ENCODE results near the gene SH3BGR.

The SH3BGR gene

GRCh38 chr21:39461419-39461818, 9.6 kb downstream of the SH3BGR start:
- DNase-seq: no peak

GRCh38 chr21:39463308-39463707, 11.5 kb downstream of the SH3BGR start:
- no peak for DNase-seq

- DNase-seq: no peak
Measured at GRCh38 chr21:39466584-39466983, 14.8 kb downstream of the SH3BGR start.

DNA sequence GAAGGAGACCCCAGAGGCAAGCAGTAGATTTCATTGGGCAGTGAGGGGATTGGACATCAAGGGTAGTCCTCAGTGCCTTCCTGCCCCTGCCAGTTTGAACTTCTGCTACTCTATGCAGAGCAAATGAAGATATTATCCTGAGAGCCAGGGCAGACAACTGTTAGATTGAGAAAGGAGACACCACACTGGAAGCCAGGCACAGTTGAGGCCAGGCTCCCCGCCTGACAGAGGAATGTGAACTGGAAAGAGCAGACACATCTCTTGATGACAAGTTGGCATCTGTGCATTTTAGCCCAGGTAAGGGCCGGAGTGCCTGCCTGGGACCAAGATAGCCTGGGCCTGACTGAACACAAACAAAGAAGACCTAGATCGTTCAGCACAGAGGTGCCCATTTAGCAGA, 16.0 kb downstream of the SH3BGR start:
- DNase-seq: no peak

DNA sequence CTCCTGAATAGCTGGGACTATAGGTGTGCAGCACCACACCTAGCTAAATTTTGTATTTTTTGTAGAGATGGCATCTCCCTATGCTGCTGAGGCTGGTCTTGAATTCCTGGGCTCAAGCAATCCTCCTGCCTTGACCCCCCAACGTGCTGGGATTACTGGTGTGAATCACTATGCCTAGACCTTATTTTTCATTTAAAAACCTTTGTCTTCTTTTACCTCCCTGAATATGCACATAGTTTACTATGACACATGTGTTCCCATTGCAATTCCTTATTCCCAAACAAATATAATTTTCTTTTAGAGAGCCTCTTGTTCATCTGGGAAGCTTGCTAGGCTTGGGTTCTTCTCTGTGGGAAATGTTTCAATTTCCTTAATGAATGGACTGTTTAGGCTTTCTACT, 16.8 kb downstream of the SH3BGR start:
- no peak for DNase-seq

GRCh38 chr21:39471598-39471997, 19.8 kb downstream of the SH3BGR start:
- DNase-seq: no peak

- DNase-seq: no peak
Measured at GRCh38 chr21:39472786-39473185, 21.0 kb downstream of the SH3BGR start.

DNA sequence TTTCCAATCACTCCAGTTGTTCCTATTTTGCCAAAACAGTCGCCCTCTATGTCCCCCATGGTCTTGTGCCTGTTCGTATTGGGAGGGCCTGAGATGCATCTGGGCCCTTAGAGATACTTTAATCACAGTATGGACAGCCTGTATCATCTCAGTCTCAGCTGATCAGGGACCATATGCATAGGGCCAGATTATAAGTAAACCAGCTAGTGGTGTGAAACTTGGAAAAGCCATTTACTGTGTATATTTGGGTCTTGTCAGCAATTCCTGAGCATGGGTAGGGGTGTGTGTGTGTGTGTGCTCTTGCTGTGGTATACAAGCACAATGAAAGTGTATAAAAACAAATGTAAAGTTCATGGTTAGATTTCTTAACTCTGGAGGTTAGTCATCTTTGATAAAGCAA, 22.8 kb downstream of the SH3BGR start:
- no peak for DNase-seq

DNA sequence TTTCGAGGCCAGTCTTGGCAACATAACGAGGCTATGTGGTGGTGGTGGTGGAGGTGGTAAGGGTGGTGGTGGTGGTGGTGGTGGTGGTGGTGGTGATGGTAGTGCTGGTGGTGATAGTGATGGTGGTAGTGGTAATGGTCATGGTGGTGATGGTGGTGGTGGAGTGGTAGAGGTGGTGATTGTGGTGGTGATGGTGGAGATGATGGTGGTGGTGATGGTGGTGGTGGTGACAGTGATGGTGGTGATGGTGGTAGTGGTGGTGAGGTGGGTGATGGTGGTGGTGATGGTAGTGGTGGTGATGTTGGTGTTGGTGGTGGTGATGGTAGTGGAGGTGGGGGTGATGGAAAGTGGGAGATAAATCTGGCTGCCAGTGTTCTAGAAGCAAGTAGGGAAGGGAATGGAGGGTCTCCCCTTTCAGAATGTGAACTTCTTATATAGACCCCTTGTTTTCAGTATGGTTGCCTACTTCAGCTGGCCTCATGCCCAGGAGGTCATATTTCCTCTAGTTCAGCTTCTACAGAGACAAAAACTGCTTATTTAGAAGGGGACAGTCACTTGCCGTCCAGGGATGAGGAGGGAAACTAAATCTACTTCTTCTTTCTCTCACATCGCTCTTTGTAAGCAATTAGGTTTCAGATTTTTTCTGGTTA, 27.5 kb downstream of the SH3BGR start:
- DNase-seq: no peak

DNA sequence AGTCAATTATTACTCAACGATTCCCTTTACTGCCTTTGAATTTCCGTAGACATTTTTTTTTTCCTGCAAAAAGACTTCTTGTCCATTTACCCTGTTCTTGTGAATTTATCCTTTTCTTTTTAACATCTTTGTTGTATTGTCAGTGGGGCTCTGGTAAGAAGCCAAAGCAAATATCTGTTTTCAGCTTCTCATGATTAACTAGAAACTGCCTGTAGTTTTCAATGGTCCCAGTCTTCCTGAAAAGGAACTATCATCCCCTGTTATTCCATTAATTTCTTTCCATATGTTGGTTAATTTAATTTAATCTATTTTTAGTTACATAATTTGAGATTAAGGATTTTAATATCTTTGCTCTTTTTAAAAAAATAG, 28.0 kb downstream of the SH3BGR start:
- DNase-seq: no peak

- no peak for DNase-seq
Measured at GRCh38 chr21:39480271-39480670, 28.5 kb downstream of the SH3BGR start.

GRCh38 chr21:39481886-39482285, 30.1 kb downstream of the SH3BGR start:
- no peak for DNase-seq

DNA sequence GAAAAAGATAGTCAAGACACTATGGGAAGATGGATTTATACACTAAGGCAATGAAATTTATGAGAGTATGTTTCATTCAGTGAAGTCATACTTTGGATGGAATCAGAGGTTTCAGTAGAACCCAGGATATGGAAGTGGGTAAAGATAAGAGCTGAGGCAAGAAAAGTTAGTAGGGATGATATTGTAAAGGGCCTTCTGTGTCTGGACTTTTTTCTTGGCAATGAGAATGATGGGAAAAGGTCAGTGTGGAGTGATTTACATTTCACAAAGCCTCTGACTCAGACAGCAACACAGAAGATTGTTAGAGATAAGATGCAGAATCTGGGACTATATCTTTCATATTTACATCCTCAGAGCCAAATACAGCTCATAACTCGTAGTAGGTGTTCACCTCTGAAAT, 32.1 kb downstream of the SH3BGR start:
- DNase-seq: no peak

DNA sequence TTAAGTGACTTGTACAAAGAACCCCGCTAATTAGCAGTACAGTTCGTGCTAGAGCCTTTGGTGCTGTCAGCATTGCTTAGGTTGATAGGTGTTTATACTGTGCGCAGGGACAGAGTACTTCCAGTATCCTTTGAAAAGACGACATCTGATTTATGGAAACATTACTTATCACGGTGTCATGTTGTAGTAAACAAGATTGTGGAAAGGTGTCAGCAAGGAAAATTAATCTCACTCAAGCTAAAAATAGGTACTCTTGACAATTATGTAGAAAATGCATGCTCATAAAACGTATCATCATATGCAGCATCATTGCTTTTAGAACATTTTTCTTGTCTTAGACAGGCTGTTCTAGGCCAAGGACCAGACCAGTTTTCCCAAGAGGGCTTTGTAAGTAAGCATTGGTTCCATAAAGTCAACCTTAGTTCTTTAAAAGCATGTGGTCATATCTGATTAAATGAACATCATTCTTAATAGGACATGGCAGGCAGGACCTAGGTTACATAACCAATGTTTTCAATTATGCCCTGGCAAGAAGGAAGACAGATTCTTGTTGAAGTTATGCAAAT, 33.0 kb downstream of the SH3BGR start:
- no peak for DNase-seq

GRCh38 chr21:39489380-39489924, 37.7 kb downstream of the SH3BGR start:
- no peak for DNase-seq

GRCh38 chr21:39499156-39499555, 47.4 kb downstream of the SH3BGR start:
- no peak for DNase-seq

- no peak for DNase-seq
Measured at GRCh38 chr21:39502631-39503030, 50.9 kb downstream of the SH3BGR start.

- no peak for DNase-seq
Measured at GRCh38 chr21:39503123-39503762, 51.5 kb downstream of the SH3BGR start.

GRCh38 chr21:39504230-39504629, 52.5 kb downstream of the SH3BGR start:
- no peak for DNase-seq

DNA sequence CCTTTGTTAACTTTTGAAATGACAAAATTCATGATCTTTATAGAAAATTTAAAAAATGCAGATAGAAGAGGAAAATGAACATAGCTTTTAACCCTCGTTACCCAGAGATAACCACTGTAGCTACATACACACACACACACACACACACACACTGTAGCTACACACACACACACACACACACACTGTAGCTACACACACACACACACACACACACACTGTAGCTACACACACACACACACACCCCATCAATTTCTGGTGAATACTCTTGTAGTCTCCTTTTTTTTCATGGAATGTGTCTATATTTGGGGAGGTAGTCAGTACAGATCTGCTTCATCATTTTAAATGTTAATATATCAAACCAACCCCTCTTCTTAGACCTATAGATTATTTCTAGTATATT, 58.5 kb downstream of the SH3BGR start:
- DNase-seq: no peak

- no peak for DNase-seq
Measured at GRCh38 chr21:39511102-39511501, 59.3 kb downstream of the SH3BGR start.

DNA sequence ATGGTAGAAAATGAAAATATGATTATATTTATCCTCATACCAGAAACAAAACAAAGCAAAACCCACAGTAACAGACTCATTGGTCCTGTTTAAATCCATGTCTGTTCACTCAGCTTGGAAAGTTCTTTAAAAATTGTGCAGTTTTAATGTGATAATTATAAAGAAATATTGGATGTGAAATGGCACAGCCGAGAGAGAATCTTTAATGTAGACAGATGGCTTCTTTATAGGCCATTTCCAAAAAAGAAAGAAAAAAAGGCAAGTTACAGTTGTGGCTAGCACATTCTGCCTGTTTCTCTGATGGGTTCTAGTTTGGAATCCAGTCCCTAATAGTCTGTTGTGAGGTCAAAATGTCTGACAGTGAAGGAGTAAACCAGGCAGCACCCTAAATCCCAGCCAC, 62.0 kb downstream of the SH3BGR start:
- no peak for DNase-seq

DNA sequence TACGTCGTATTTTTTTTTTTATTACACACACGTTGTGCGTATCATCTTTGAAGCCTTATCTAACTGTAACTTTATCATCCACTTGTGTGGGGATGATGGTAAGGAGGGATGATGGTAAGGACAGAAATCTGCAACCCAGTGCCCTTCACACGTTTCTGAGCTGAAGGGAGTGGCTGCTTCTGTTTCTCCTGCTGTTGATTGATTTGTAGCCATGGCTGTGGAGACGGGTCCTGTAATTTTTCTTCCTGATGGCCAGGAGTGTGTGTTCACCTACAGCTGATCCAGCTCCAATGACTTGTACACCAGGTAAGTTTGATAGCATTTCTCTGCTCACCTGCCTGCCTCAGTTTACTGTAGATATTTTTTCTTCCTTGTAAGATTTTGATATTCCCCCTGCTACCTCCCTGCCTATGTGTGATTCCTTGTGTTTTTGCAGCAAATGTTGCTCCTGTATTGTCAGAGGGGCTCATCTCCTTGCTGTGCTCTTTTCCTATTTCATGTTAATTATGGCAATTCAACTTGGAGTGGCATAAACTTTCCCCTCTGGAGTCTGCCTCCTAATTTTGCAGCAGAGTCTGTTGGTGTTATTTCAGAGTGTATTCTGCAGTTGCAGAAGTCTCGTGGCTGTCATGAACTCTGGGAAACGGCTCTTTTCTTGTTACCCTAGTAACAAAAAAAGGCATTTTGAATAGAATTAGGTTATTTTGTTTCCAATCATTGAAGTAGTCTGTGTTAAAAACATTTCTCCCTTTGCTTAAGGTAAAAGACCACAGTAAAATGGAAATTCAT, 64.1 kb downstream of the SH3BGR start:
- no peak for DNase-seq

All from NCI-H2171 (cell line).